Mucosa of rectum (tissue), 2 donors: Measurements from ENCODE around the gene TPRA1.
"Not testable (repeated sequence)": the region's sequence is repeated elsewhere in the genome, so short reads cannot be mapped to it uniquely, and the experiment has no call there.

Experiments
- H3K27ac ChIP-seq, 2 donors: one replicate each; pipeline ENCODE4 v1.7.0; 2013; ENCODE audit warnings: inconsistent platforms in 2 of 2, low read depth in 2 of 2, low read length in 2 of 2
- H3K27me3 ChIP-seq, 2 donors: one replicate each; pipeline ENCODE4 v1.7.0; 2013; ENCODE audit warnings: low read length in 2 of 2; ENCODE audit not compliant: control insufficient read depth in 2 of 2, insufficient read depth in 2 of 2
- H3K36me3 ChIP-seq, 2 donors: one replicate each; pipeline ENCODE4 v1.7.0; 2013; ENCODE audit warnings: low read length in 2 of 2; ENCODE audit not compliant: control insufficient read depth in 2 of 2, insufficient read depth in 2 of 2
- H3K4me1 ChIP-seq, 2 donors: one replicate each; pipeline ENCODE4 v1.7.0; 2013; ENCODE audit warnings: low read length in 2 of 2, mild to moderate bottlenecking in 1 of 2; ENCODE audit not compliant: control insufficient read depth in 2 of 2, insufficient read depth in 2 of 2
- H3K4me3 ChIP-seq, 2 donors: one replicate each; pipeline ENCODE4 v1.7.0; 2013; ENCODE audit warnings: low read length in 2 of 2
- H3K9ac ChIP-seq, 2 donors: one replicate each; pipeline ENCODE4 v1.7.0; 2013; ENCODE audit warnings: low read length in 2 of 2, low read depth in 1 of 2, mild to moderate bottlenecking in 1 of 2
- H3K9me3 ChIP-seq, 2 donors: one replicate each; pipeline ENCODE4 v1.7.0; 2013; ENCODE audit warnings: low read length in 2 of 2; ENCODE audit not compliant: control insufficient read depth in 2 of 2
- donor health status: healthy.
- donor health status: Normal muscosa, but diverticular disease.

The TPRA1 gene

GRCh38 chr3:127531821-127532220 is 58.7 kb downstream of the TPRA1 start:
- Histone ChIP-seq H3K36me3 (no peaks in the 10 kb centered on the region), H3K9ac (no peak overlapping the region), H3K9me3 (no peaks in the 10 kb centered on the region), H3K4me3 (no peak overlapping the region), H3K27me3 (no peaks in the 10 kb centered on the region), H3K27ac (no peak overlapping the region), H3K4me1 (no peaks in the 10 kb centered on the region)

- H3K36me3 ChIP-seq = not testable (repeated sequence)
Measured at GRCh38 chr3:127530863-127531262, 59.7 kb downstream of the TPRA1 start.

GRCh38 chr3:127529346-127530188 is 61.0 kb downstream of the TPRA1 start:
- H3K36me3 ChIP-seq = no peaks in the 10 kb centered on the region
- H3K9ac ChIP-seq = no peak overlapping the region
- no peak overlapping the region for H3K4me3 ChIP-seq

More at GRCh38 chr3:127530863-127531262, 59.7 kb downstream of the TPRA1 start:
- not testable (repeated sequence) for H3K27ac ChIP-seq, H3K9ac ChIP-seq, H3K27me3 ChIP-seq, H3K4me3 ChIP-seq, H3K4me1 ChIP-seq, H3K9me3 ChIP-seq

GRCh38 chr3:127525373-127525772 is 65.2 kb downstream of the TPRA1 start:
- Histone ChIP-seq H3K27me3 (peaks cover 0 to 7% of the 10 kb centered on the region in 2 donors), H3K36me3 (no peaks in the 10 kb centered on the region), H3K27ac (no peak overlapping the region), H3K9ac (no peak overlapping the region), H3K4me3 (no peak overlapping the region), H3K9me3 (no peaks in the 10 kb centered on the region), H3K4me1 (no peaks in the 10 kb centered on the region)

More at GRCh38 chr3:127529346-127530188, 61.0 kb downstream of the TPRA1 start:
- Histone ChIP-seq H3K9me3 (no peaks in the 10 kb centered on the region), H3K27me3 (peaks cover 0 to 7% of the 10 kb centered on the region in 2 donors), H3K4me1 (no peaks in the 10 kb centered on the region), H3K27ac (no peak overlapping the region)

GRCh38 chr3:127524296-127524896 is 66.1 kb downstream of the TPRA1 start:
- H3K27me3 ChIP-seq = peaks cover 0 to 7% of the 10 kb centered on the region in 2 donors
- H3K27ac ChIP-seq = no peak overlapping the region
- no peaks in the 10 kb centered on the region for H3K36me3 ChIP-seq
- no peak overlapping the region for H3K4me3 ChIP-seq
- no peaks in the 10 kb centered on the region for H3K4me1 ChIP-seq
- H3K9ac ChIP-seq = no peak overlapping the region
- no peaks in the 10 kb centered on the region for H3K9me3 ChIP-seq
